IPS-NIHi7 (cell line): ENCODE results near the gene ITIH1.

Source experiments
- DNase-seq: peaks from one replicate; pipeline ENCODE4 v3.0.0; 2012; ENCODE audit warnings: mixed read lengths; ENCODE audit errors: extremely low spot score

The ITIH1 gene

DNA sequence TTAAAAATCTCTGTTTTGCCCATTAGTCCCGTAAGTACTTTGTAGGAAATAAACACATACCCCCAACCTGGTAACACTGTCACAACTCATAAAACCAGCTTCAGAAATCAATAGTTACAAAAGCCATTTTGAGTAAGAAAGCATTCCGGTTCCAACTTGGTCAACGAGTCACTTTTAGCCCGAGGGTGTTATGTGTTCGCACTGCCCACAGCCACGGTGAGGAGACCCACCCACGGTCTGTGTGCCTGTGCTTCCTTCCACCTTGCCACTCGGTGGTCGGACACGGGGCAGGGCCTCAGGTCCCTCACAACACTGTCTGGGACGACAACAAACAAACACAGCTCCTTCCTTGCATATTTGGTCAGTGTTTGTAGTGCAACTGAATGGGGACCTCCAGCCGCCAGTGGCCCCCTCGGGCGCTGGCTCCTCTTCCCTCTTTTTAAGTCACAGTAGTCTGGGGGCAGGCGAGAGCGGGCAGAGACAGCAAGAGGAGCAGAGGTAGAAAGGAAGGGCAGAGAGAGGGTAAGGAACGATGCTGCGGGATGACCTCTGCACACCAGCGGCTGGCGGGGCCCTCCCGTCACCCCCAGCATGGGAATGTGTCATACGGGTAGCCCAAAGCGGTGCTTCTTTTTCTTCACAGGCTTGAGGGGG is 62.6 kb downstream of the ITIH1 start:
- no peak for DNase-seq

GRCh38 chr3:52841211-52841980 is 64.0 kb downstream of the ITIH1 start:
- DNase-seq: no peak
